Panc1 (cell line): Measurements from ENCODE around the gene TMTC1. TPM values are rescaled to one million over a fixed set of nuclear protein-coding genes. Genes with fewer than 3 reads are reported as not detected.

Experiments
- ATAC-seq: fragments of 200-7000 bp; cut with Tn5 transposase; 2 replicates; pipeline ENCODE4 v1.9.1; 2020; ENCODE audit warnings: mild to moderate bottlenecking, moderate library complexity
- BruUV-seq: library from RNA; stranded (reverse); fragments of 400-500 nt; replicated peaks from 2 replicates; lab custom pipeline; 2021; lab: Mats Ljungman, UMichigan
- CTCF ChIA-PET: fragments of 300-600 bp; sonication (Branson Sonifier 250); formaldehyde crosslinking; loops from one replicate; lab custom pipeline; 2022; ENCODE audit warnings: antibody characterized with exemption; lab: Charles Lee
- POLR2A ChIA-PET: fragments of 300-600 bp; sonication (Branson Sonifier 250); formaldehyde crosslinking; loops from one replicate; lab custom pipeline; 2022; ENCODE audit warnings: antibody characterized with exemption; lab: Charles Lee
- DNase-seq: peaks from one replicate; pipeline ENCODE4 v3.0.0-alpha.2; 2010; ENCODE audit warnings: low read depth, low spot score
- H3K27ac ChIP-seq: 2 replicates; pipeline ENCODE4 v1.5.1; 2011; ENCODE audit warnings: mild to moderate bottlenecking, low read length, inconsistent platforms
- H3K27me3 ChIP-seq: fragments of 200-500 bp; sonication (Bioruptor generic); 2 replicates; pipeline ENCODE4 v1.6.0; 2014; ENCODE audit warnings: low read length, inconsistent platforms; ENCODE audit not compliant: control insufficient read depth, insufficient read depth
- H3K36me3 ChIP-seq: fragments of 200-500 bp; sonication (Bioruptor generic); 2 replicates; pipeline ENCODE4 v1.5.1; 2014; ENCODE audit warnings: inconsistent platforms, mild to moderate bottlenecking, low read length, moderate library complexity; ENCODE audit not compliant: control insufficient read depth, insufficient read depth
- H3K4me1 ChIP-seq: 2 replicates; pipeline ENCODE4 v1.5.1; 2011; ENCODE audit warnings: inconsistent platforms, mild to moderate bottlenecking, low read length, moderate library complexity; ENCODE audit not compliant: control insufficient read depth, insufficient read depth
- H3K4me3 ChIP-seq, 2 experiments: 2 replicates each; pipeline ENCODE4 v1.5.1; 2011 to 2012; ENCODE audit warnings: low read depth in 2 of 2, low read length in 2 of 2, mild to moderate bottlenecking in 2 of 2, inconsistent platforms in 1 of 2, moderate library complexity in 1 of 2
- H3K9me3 ChIP-seq: fragments of 200-500 bp; sonication (Bioruptor generic); 2 replicates; pipeline ENCODE4 v1.5.1; 2014; ENCODE audit warnings: low read depth, mild to moderate bottlenecking, inconsistent platforms, low read length, moderate library complexity; ENCODE audit not compliant: control insufficient read depth, insufficient read depth
- CTCF ChIP-seq: fragments of 450-650 bp; IDR thresholded peaks from 2 replicates; pipeline ENCODE4 v1.5.1; 2017; ENCODE audit warnings: mild to moderate bottlenecking
- POLR2AphosphoS5 ChIP-seq: IDR thresholded peaks from 2 replicates; pipeline ENCODE4 v1.6.1; 2012; ENCODE audit warnings: mild to moderate bottlenecking, low read depth, low read length, moderate library complexity
- REST ChIP-seq, 2 experiments: IDR thresholded peaks; 2 replicates each; pipeline ENCODE4 v1.6.1; 2011 to 2012; ENCODE audit warnings: low read depth in 2 of 2, control low read depth in 1 of 2, low read length in 1 of 2, mild to moderate bottlenecking in 1 of 2, moderate library complexity in 1 of 2; ENCODE audit not compliant: insufficient read depth in 1 of 2
- SIN3A ChIP-seq: IDR thresholded peaks from 2 replicates; pipeline ENCODE4 v1.6.1; 2012; ENCODE audit warnings: low read depth, mild to moderate bottlenecking, low read length, moderate library complexity, borderline replicate concordance; ENCODE audit not compliant: insufficient read depth
- TCF7L2 ChIP-seq: IDR thresholded peaks from 2 replicates; pipeline ENCODE4 v1.6.1; 2011; ENCODE audit warnings: mild to moderate bottlenecking, low read depth, low read length, inconsistent platforms
- in situ Hi-C: cut with HindIII; loops from 2 replicates; pipeline ENCODE4 v1.10.0; 2016; ENCODE audit warnings: low sequenced_read_pairs, low pct_unique_long_range_greater_than_20kb
- intact Hi-C: fragments of 100-400 bp; cut with micrococcal nuclease; formaldehyde crosslinking; loops from one replicate; pipeline ENCODE4 v1.10.0; 2022; ENCODE audit not compliant: unreplicated experiment
- total RNA-seq: library from RNA; stranded (reverse); gene quantifications from one replicate; pipeline ENCODE4 v1.2.1, GENCODE V29; 2021; ENCODE audit not compliant: unreplicated experiment

The TMTC1 gene
- total RNA-seq, 1 experiment from 2014 or later: 0.28 TPM

- Histone ChIP-seq H3K4me1 (no peaks in the 10 kb centered on the region), H3K27me3 (no peaks in the 10 kb centered on the region), H3K4me3 (no peak overlapping the region), H3K27ac (no peak overlapping the region), H3K9me3 (peaks cover 41% of the 10 kb centered on the region; the same call in 1 of the 2 replicates), H3K36me3 (no peaks in the 10 kb centered on the region)
- intact Hi-C loops (no loop called here), in situ Hi-C loops (no loop called here)
- ChIA-PET CTCF (no interaction called here), POLR2A (no interaction called here)
- TF ChIP-seq CTCF (no peak), POLR2AphosphoS5 (no peak), REST (IDR thresholded peaks at IDR 0.05; ENCODE audit: insufficient read depth in 1 of 2, low read depth in 2 of 2, low read length in 1 of 2) (no peak), TCF7L2 (no peak), SIN3A (no peak)
- DNase-seq (no peak), ATAC-seq (no peak)
- BruUV-seq: no TSS peak
Measured at GRCh38 chr12:29794862-29795261, 11.1 kb upstream of the TMTC1 start.

- no TSS peak for BruUV-seq
- POLR2A ChIA-PET: no interaction called here
Measured at GRCh38 chr12:29792853-29793252, 9.1 kb upstream of the TMTC1 start.

More at GRCh38 chr12:29792853-29793252, 9.1 kb upstream of the TMTC1 start:
- H3K4me3 ChIP-seq: no peak overlapping the region
- H3K36me3 ChIP-seq: no peaks in the 10 kb centered on the region
- intact Hi-C loops: no loop called here
- in situ Hi-C loops: no loop called here
- no peak for ATAC-seq
- H3K4me1 ChIP-seq: no peaks in the 10 kb centered on the region
- H3K27ac ChIP-seq: no peak overlapping the region
- peaks cover 41% of the 10 kb centered on the region; the same call in 1 of the 2 replicates for H3K9me3 ChIP-seq
- CTCF ChIA-PET: no interaction called here
- H3K27me3 ChIP-seq: no peaks in the 10 kb centered on the region
- TF ChIP-seq SIN3A (no peak), REST (IDR thresholded peaks at IDR 0.05; ENCODE audit: insufficient read depth in 1 of 2, low read depth in 2 of 2, low read length in 1 of 2) (no peak), POLR2AphosphoS5 (no peak), CTCF (no peak), TCF7L2 (no peak)
- no peak for DNase-seq
